ENCODE measurements around the gene TRA2B.
A peak's percentile ranks its signal among the peaks of the same experiment; 100 is the strongest.

TRA2B gene

DNA sequence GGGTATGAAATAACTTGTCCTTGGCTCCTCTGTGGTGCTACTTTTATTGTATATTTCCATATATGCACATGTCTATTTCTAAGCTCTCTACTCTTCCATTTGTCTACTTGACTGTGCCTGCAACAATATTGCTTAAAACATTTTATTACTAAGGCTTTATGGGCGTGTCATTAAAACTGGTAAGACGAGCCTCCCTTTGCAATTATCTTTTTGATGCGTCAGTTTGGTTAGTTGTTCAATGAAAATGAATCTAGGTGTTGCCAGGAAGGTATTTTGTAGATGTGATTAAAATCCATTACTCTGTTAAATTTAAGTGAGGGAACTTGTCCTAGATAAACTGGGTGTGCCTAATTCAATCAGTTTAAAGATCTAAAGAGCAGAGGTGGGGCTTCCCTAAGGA is 12.9 kb upstream of the TRA2B start:
- DNase-seq (ENCODE audit: low read depth in 2 of 2) = no peak

- no peak for DNase-seq (ENCODE audit: low read depth in 2 of 2)
These were observed 11.7 kb upstream of the TRA2B start for GRCh38 chr3:185949515-185949914.

DNA sequence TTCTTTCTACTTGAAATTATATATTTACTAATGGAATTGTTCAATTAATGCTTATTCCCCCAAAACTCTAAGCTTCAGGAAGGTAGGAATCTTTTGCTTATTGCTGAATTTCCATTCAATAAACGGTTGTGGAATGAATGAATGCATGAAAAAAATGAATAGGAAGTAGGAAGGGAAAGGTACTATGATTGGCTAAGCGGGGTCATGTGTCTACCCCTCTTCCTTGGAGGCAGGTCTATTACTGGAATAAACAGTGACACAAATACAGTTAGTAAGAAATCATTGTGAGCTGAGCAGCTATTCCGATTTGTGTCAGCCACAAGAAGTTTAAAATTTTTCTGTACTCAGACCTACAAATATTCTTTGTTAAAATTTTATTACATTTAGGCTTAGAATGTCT is 10.5 kb upstream of the TRA2B start:
- no peak for DNase-seq (ENCODE audit: low read depth in 2 of 2)

- no peak for DNase-seq (ENCODE audit: low read depth in 2 of 2)
These were observed 5.9 kb upstream of the TRA2B start for GRCh38 chr3:185943760-185944106.

GRCh38 chr3:185942907-185943759 is 5.3 kb upstream of the TRA2B start:
- peak; percentile 62 to 81 for DNase-seq (ENCODE audit: low read depth in 2 of 2)

- DNase-seq (ENCODE audit: low read depth in 2 of 2) = no peak
These were observed 4.6 kb upstream of the TRA2B start for GRCh38 chr3:185942396-185942795.

DNA sequence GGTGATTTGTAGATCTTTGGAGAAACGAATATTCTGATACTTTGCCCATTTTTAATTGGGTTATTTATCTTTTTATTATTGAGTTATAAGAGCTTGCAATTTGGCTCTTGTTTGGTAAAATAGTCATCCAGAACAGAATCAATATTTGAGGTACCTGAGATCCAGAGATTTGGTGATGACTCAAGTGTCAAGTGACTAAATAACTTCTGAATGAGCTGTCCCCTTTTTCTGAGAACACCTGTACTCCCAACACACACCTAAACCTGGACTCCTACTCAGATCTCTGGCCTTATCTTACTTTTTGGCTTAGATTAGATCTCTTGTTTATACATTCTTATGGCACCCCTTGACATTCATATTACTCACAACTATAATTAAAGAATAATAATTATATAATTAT is 3.1 kb upstream of the TRA2B start:
- no peak for DNase-seq (ENCODE audit: low read depth in 2 of 2)

DNA sequence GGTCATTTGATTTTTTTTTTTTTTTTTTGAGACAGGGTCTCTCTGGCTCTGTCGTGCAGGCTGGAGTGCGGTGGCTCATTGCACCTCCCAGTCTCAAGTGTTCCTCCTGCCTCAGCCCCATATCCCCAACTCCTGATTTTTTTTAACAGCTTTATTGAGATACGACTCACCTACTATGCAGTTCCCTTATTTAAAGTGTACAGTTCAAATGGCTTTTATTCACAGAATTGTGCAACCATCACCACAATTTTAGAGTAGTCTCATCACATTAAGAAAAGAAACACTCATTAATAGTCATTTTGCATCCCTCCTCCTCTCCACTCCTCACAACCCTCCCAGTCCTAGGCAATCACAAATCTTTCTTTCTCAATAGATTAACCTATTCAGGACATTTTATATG is 1.9 kb upstream of the TRA2B start:
- DNase-seq (ENCODE audit: low read depth in 2 of 2) = no peak

DNA sequence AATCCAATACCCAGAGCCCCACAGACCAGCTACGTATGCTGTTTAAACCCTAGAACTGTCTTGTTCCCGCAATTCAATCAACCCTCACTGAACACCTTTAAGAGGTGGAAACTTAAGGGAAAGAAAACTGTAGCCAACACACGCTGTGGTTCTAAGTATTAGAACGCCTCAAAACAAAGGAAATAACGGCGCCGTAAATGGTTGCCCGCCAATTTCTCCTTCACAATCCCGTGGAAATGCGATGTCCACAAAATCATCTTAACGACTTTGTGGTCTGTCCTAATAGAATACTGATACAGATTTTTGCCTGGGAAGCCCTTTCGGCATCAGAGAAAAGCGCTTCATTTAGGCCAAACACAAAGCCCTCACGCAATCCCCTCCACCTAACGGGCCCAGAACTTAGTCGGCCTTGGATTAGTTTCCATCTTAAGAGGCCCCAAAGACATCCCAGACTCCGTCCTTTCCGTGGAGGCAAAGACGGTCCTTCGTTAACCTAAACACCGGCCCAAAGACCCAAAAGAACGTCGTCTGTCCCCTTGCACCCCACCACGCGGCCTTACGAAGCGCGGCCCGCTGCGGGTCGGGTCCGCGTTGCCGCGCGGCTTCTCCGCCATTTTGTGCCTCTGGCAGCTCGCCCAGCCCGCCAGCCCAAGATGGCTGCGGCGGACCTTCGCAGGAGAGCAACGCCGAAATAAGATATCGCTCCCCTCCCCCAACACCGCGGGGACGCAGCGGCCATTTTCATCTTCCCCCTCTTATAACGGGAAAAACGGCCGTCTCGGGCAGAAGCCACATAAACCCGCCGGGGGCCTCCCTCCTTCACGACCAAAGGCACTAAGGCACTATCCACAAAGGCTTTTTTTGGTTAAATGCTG is 763 bp downstream of the TRA2B start:
- DNase-seq (ENCODE audit: low read depth in 2 of 2) = peak; percentile 73 to 84

DNA sequence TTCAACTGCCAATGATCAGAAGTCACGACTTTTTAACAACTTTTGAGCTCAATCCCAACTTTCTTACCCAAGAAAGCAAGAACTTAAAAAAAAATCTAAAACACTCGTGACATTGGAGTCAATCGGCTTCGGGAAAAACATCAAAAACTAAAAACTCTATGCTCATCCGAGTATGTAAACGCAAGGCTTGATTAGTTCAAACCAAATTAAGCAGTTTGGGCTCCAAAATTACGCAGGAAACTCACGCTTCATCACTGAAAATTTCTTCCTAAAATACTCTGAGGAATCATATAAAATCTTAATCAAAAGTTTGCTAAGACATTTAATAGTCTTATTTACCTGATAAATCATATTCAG is 1.6 kb downstream of the TRA2B start:
- DNase-seq (ENCODE audit: low read depth in 2 of 2) = no peak

DNA sequence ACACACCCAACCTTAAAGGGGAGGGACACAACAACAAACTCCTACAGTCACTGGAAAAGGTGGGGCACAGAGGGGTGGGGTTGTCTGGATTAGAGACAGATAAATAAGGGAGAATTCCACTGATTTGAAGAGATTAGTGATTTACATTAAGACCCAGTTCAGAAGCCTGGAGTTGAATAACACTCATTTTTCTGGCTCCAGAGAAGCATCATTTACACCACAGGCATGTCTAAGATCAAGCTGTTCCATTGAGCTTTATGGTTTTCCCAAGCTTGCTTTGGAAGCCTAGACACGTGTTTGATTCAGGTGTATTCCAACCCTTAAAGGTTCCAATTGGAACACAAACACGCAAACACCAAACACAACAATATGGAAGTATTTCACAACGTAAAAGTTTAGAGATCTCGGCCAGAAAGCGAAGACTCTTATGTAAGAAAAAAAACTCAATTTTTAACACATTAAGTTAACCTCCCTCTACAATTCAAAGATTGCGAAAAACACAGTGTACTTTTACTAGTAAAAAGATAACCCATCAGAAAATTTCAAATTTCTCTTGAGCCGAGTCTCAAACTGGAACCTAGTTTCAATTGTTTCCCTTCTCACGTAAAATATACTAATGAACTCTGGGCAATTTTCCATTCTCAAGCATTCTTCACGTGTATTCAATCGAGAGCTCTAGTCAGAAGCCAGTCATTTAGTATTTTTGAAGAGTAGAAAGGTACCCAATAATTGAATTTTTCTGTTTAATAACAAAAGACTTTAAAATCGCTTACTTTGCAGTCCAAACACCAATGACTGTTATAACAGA is 2.1 kb downstream of the TRA2B start:
- DNase-seq (ENCODE audit: low read depth in 2 of 2) = no peak

GRCh38 chr3:185934767-185935464 is 2.9 kb downstream of the TRA2B start:
- no peak for DNase-seq (ENCODE audit: low read depth in 2 of 2)

DNA sequence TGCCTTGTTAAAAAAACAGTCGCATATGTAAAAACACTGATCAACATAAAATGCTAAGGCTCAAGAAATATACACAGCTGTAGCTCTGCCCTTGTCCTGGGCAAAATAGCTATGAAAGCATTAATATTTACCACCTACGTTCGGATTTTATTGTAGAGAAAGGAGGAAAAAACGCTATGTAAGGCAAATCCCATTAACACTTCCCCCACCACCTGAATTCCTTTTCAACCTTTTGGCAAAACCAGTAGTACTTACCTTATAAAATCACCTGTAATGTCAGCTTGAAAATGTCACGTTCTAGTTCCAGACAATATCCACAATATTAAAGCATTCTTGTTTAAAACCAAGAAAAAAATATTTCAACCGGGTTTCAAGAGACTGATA is 3.6 kb downstream of the TRA2B start:
- no peak for DNase-seq (ENCODE audit: low read depth in 2 of 2)

DNA sequence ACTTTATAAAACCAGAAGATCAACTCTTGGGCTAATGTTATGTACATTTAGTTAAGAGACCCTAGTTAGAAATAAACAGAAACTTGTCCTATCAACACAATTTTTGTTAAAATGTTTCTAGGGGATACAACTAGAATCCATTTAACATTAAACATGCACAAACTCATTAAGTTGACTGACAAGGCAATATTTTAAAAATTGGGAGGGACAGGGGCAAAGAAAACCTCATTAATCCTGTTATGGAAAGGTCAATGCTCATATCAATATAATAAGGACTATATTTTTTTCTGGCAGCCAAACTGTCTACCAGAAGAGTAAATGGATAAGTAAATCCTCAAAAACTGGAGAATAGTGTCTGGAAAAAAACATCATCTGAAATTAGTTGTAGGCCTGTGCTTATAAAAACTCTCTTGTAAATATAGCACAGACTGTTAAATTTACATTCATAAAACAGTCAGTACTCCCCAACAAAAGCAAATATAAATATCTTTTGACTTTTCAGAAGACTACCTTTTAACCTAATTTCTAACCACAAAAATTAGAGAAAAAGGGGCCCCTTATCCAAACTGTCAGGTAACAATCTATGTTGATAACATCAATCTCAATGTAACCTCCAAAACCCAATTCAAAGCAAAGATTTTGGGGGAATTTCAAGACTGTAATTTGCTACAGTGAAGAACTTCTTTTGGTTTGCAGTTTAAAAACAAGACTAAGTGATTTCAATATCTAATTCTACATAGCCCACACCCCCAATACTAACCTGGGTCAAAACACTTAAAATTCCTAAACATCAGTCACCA is 4.2 kb downstream of the TRA2B start:
- no peak for DNase-seq (ENCODE audit: low read depth in 2 of 2)

DNA sequence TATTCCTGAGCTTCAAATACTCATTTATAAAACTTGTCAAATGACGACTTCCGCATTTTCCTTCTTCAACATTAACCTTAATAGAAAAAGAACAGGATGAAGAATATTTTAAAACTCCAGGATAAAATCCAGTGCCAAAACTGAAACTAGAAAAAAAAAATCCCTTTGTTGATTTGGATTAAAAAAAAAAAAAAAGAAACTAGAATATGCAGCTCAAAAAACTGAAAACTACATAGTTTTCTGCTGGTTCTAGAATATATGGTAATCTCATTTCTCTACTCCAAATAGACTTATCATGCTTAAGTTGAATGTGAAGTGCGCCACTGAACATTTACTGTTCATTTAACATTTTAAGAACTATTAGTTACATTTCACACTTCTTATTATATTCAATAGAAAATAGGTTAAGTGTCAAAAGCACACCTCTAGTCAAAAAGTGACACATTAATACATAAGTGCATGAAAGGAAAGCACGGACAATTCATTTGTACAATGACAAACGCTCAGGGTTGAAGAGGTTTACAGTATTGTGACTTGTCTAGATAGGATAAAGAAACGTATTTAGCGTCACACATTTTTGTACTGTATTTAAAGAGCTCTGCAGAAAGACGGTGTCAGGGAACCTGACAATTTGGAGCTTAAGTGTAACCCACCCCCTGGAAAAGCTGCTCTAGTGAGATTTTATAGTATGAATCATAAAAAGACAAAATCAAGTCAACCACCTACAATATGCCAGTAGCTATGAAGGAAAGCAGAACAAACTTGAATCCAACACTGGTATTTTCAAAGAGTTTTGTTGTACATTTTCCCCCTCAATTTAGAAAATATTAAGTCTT is 5.8 kb downstream of the TRA2B start:
- no peak for DNase-seq (ENCODE audit: low read depth in 2 of 2)

DNA sequence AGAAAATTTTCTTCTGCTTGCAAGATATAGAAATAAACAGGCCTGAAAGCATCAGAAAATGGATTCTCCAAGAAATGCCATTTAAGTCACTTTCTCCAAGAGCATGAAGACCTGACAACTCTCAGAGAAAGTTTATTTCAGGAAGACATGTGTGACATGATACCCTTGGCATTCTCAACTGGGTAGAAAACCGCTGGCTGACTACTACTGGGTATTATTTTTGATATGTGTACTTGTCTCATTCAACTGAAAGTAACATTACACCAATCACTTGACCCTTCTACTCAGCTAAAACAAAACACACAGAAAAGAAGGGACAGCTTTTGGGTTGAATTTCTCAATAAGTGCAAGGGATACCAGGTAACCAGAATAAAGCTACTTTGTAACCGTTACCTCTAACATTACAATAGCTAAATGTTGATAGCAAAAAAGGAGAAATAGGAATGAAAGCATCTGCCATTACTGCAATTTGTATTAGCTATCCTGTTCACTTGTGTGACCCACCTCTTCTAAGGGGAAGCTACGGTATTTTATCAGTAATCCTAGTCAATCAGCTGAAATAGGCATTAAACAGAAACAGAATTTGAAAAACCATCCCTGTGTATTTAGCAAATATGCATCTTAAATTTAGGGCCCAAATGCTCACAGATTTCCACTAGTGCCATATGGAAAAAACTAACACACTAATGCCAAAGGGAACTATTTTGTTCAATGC is 7.3 kb downstream of the TRA2B start:
- DNase-seq (ENCODE audit: low read depth in 2 of 2) = no peak

DNA sequence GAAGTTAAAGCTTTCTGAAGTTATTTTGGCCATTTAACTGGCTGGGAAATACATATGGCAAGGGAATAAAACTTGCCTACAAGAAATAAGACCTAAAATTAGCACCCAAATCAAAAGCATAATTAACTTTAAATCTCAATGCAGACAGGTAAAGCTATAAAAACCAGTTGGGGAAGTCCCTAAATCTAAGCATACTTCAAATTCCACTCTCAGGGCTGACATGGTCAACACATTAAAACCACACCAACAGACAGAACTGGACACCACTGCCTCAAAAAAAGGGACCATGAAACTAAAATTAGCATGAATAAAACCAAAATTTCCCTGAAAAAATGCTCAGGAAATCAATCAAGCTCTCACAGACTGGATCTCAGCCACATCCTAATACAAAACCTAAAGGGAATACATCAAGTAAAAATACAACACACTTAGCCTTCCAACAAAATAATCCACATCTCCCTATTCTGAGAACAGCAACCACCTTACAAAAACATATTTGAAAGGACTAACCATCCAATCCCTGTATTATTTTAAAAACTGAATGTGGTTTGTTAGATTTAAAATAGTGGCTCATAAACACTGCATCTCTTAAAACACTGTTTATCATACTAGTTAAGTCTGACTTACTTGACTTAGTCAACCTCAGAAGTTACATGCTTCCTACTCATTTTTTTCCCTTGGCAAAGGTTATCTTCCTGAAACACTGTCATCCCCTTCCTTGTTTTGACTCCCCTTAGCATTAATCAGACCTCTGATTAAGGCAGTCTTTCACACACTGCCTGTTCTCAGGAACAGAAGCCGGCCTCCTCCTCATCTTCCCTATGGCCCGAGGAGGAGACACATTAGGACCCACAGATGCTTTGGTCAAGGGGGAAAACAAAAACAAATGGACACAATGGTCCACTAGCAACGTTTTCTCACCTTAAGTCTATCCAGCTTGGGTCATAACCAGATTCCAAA is 8.3 kb downstream of the TRA2B start:
- DNase-seq (ENCODE audit: low read depth in 2 of 2) = no peak

- DNase-seq (ENCODE audit: low read depth in 2 of 2) = no peak
These were observed 9.3 kb downstream of the TRA2B start for GRCh38 chr3:185928496-185928895.

Data from stimulated activated CD4-positive, alpha-beta T cell treated with anti-CD3 and anti-CD28 coated beads, Interleukin-12 subunit alpha, Interleukin-12 subunit beta, amount 100 ng/mL, for 24 hours (primary cell).